H9 (cell line): Measurements from ENCODE around the gene PAK1. TPM values are rescaled to one million over a fixed set of nuclear protein-coding genes. Genes with fewer than 3 reads are reported as not detected.

Experiments used
- DNase-seq: peaks from one replicate; pipeline ENCODE4 v3.0.0-alpha.2; 2017
- H2AFZ ChIP-seq: one replicate; pipeline ENCODE4 v1.6.1; 2013; ENCODE audit warnings: mild to moderate bottlenecking, low read length, control low read depth, moderate library complexity
- H2AK5ac ChIP-seq: 2 replicates; pipeline ENCODE4 v1.6.1; 2013; ENCODE audit warnings: low read length, control low read depth, mixed read lengths; ENCODE audit not compliant: insufficient read length
- H2BK120ac ChIP-seq: one replicate; pipeline ENCODE4 v1.6.1; 2013; ENCODE audit warnings: low read depth, mild to moderate bottlenecking, low read length, control low read depth, inconsistent platforms; ENCODE audit not compliant: poor library complexity, severe bottlenecking
- H2BK12ac ChIP-seq: 2 replicates; pipeline ENCODE4 v1.6.1; 2013; ENCODE audit warnings: low read length, control low read depth, mixed read lengths, low read depth; ENCODE audit not compliant: insufficient read length
- H2BK15ac ChIP-seq: 2 replicates; pipeline ENCODE4 v1.6.1; 2013; ENCODE audit warnings: low read depth, low read length, control low read depth
- H2BK20ac ChIP-seq: one replicate; pipeline ENCODE4 v1.6.1; 2013; ENCODE audit warnings: low read depth, mild to moderate bottlenecking, low read length, control low read depth, inconsistent platforms; ENCODE audit not compliant: poor library complexity, severe bottlenecking
- H2BK5ac ChIP-seq: 2 replicates; pipeline ENCODE4 v1.6.1; 2013; ENCODE audit warnings: low read length, control low read depth, mixed read lengths; ENCODE audit not compliant: insufficient read length
- H3K14ac ChIP-seq: 2 replicates; pipeline ENCODE4 v1.6.1; 2013; ENCODE audit warnings: low read length, control low read depth; ENCODE audit not compliant: insufficient read depth
- H3K18ac ChIP-seq: 2 replicates; pipeline ENCODE4 v1.6.1; 2013; ENCODE audit warnings: low read depth, mild to moderate bottlenecking, mixed read lengths, low read length, control low read depth; ENCODE audit not compliant: insufficient read length
- H3K23ac ChIP-seq: 2 replicates; pipeline ENCODE4 v1.6.1; 2013; ENCODE audit warnings: low read length, control low read depth, mixed read lengths, low read depth; ENCODE audit not compliant: insufficient read length
- H3K23me2 ChIP-seq: 2 replicates; pipeline ENCODE4 v1.6.1; 2013; ENCODE audit warnings: low read depth, mild to moderate bottlenecking, mixed read lengths, low read length, control low read depth; ENCODE audit not compliant: insufficient read length, poor library complexity, severe bottlenecking
- H3K27ac ChIP-seq: 2 replicates; pipeline ENCODE4 v1.5.1; 2013; ENCODE audit warnings: low read length, control low read depth, mixed read lengths, low read depth; ENCODE audit not compliant: insufficient read length
- H3K27me3 ChIP-seq: 2 replicates; pipeline ENCODE4 v1.6.1; 2013; ENCODE audit warnings: low read length, control low read depth, inconsistent platforms; ENCODE audit not compliant: insufficient read depth
- H3K4ac ChIP-seq: 2 replicates; pipeline ENCODE4 v1.6.1; 2013; ENCODE audit warnings: low read depth, mild to moderate bottlenecking, control low read depth, inconsistent platforms, low read length, moderate library complexity
- H3K4me1 ChIP-seq: 2 replicates; pipeline ENCODE4 v1.6.1; 2013; ENCODE audit warnings: low read length, control low read depth, inconsistent platforms; ENCODE audit not compliant: insufficient read depth
- H3K4me2 ChIP-seq: 2 replicates; pipeline ENCODE4 v1.6.1; 2013; ENCODE audit warnings: low read length, control low read depth, mixed read lengths; ENCODE audit not compliant: insufficient read length, insufficient read depth
- H3K56ac ChIP-seq: 2 replicates; pipeline ENCODE4 v1.6.1; 2013; ENCODE audit warnings: low read depth, mild to moderate bottlenecking, mixed read lengths, low read length, control low read depth; ENCODE audit not compliant: insufficient read length
- H3K79me1 ChIP-seq: 2 replicates; pipeline ENCODE4 v1.6.1; 2013; ENCODE audit warnings: low read depth, mild to moderate bottlenecking, moderate library complexity, low read length, control low read depth, inconsistent platforms; ENCODE audit not compliant: insufficient read depth, poor library complexity, severe bottlenecking
- H3K79me2 ChIP-seq: 2 replicates; pipeline ENCODE4 v1.6.1; 2013; ENCODE audit warnings: low read length, control low read depth, inconsistent platforms; ENCODE audit not compliant: insufficient read depth
- H3K9ac ChIP-seq: 2 replicates; pipeline ENCODE4 v1.6.1; 2013; ENCODE audit warnings: low read length, control low read depth, mixed read lengths; ENCODE audit not compliant: insufficient read length; ENCODE audit errors: extremely low read depth
- H3K9me3 ChIP-seq: one replicate; pipeline ENCODE4 v1.6.1; 2013; ENCODE audit warnings: low read depth, low read length, inconsistent platforms; ENCODE audit not compliant: control insufficient read depth
- H3T11ph ChIP-seq: one replicate; pipeline ENCODE4 v1.6.1; 2013; ENCODE audit warnings: mild to moderate bottlenecking, low read length, control low read depth, inconsistent platforms
- H4K20me1 ChIP-seq: one replicate; pipeline ENCODE4 v1.6.1; 2013; ENCODE audit not compliant: control insufficient read depth, insufficient read length, insufficient read depth
- H4K5ac ChIP-seq: 2 replicates; pipeline ENCODE4 v1.6.1; 2013; ENCODE audit warnings: low read depth, mild to moderate bottlenecking, mixed read lengths, low read length, control low read depth; ENCODE audit not compliant: insufficient read length
- H4K8ac ChIP-seq: replicated peaks from 2 replicates; pipeline ENCODE4 v1.6.1; 2013; ENCODE audit warnings: low read length, control low read depth, mixed read lengths, low read depth; ENCODE audit not compliant: insufficient read length
- H4K91ac ChIP-seq: 2 replicates; pipeline ENCODE4 v1.6.1; 2013; ENCODE audit warnings: low read depth, mild to moderate bottlenecking, moderate library complexity, mixed read lengths, low read length, control low read depth; ENCODE audit not compliant: insufficient read length
- H3K27ac Mint-ChIP-seq, 3 experiments: 2 replicates in 2 of 3; 3 replicates in 1 of 3; pipeline ENCODE4 v1.8.0; 2020 to 2021; ENCODE audit warnings: mixed read lengths in 3 of 3, mild to moderate bottlenecking in 1 of 3, moderate library complexity in 1 of 3
- H3K27me3 Mint-ChIP-seq: 2 replicates; pipeline ENCODE4 v1.8.0; 2021; ENCODE audit warnings: low read depth, mild to moderate bottlenecking, moderate library complexity, mixed read lengths
- H3K36me3 Mint-ChIP-seq, 3 experiments: 2 replicates in 2 of 3; 3 replicates in 1 of 3; pipeline ENCODE4 v1.8.0; 2020 to 2021; ENCODE audit warnings: low read depth in 3 of 3, mixed read lengths in 3 of 3; ENCODE audit not compliant: insufficient read depth in 1 of 3
- H3K4me1 Mint-ChIP-seq, 2 experiments: 2 replicates each; pipeline ENCODE4 v1.8.0; 2020; ENCODE audit warnings: mixed read lengths in 2 of 2
- H3K4me3 Mint-ChIP-seq, 2 experiments: 2 replicates in 1 of 2; 3 replicates in 1 of 2; pipeline ENCODE4 v1.8.0; 2020 to 2021; ENCODE audit warnings: mild to moderate bottlenecking in 2 of 2, mixed read lengths in 2 of 2, moderate library complexity in 1 of 2
- H3K9me3 Mint-ChIP-seq, 2 experiments: 2 replicates in 1 of 2; 3 replicates in 1 of 2; pipeline ENCODE4 v1.8.0; 2020; ENCODE audit warnings: mild to moderate bottlenecking in 2 of 2, mixed read lengths in 2 of 2, moderate library complexity in 1 of 2
- WGBS: extraction: QIAGEN DNeasy Blood & Tissue Kit; methylation state at CpG from one replicate; pipeline ENCODE4 v1.1.7; 2013; ENCODE audit warnings: missing lambda C conversion rate, low lambda C conversion rate, mixed read lengths; ENCODE audit not compliant: insufficient read length; ENCODE audit errors: extremely low coverage; 5-methylcytosine and 5-hydroxymethylcytosine counted together
- total RNA-seq: library from RNA; stranded (reverse); gene quantifications from 2 replicates; pipeline ENCODE4 v1.2.1, GENCODE V29; 2021
- TF ChIP-seq, protein P1 (sequence below): fragments of 200-600 bp; sonication (generic); conservative IDR thresholded peaks from 3 replicates; pipeline ENCODE4 v1.8.0; 2021; ENCODE audit warnings: antibody characterized with exemption, mild to moderate bottlenecking

Gene PAK1
- total RNA-seq, 1 experiment from 2014 or later, result 122 TPM

GRCh38 chr11:77457340-77457739, 16.6 kb downstream of the PAK1 start:
- Histone ChIP-seq H2BK20ac (no peak overlapping the region), H3K23me2 (no peaks in the 10 kb centered on the region), H2AK5ac (no peak overlapping the region), H4K5ac (no peak overlapping the region), H2AFZ (no peak overlapping the region), H2BK5ac (no peak overlapping the region), H3K18ac (no peak overlapping the region), H3K9me3 (no peaks in the 10 kb centered on the region), H3K27ac (peak overlapping the region; percentile 57), H3T11ph (no peak overlapping the region), H3K9ac (no peak overlapping the region), H3K14ac (no peak overlapping the region), H4K20me1 (no peaks in the 10 kb centered on the region), H2BK15ac (no peak overlapping the region), H3K4me1 (peaks cover 15% of the 10 kb centered on the region), H3K27me3 (no peaks in the 10 kb centered on the region), H3K4me2 (peak overlapping the region; percentile 51), H3K23ac (no peak overlapping the region), H3K79me1 (peaks cover 1% of the 10 kb centered on the region), H3K56ac (no peak overlapping the region), H3K4ac (no peak overlapping the region), H4K8ac (no peak overlapping the region), H2BK120ac (no peak overlapping the region), H4K91ac (no peak overlapping the region), H2BK12ac (no peak overlapping the region), H3K79me2 (peaks cover 19% of the 10 kb centered on the region; the same call in 1 of the 2 replicates)
- H3K36me3 Mint-ChIP-seq, result peaks cover 2 to 5% (median 3%) of the 10 kb centered on the region in 3 experiments; a peak in 4 of 7 replicates
- DNase-seq, result peak; percentile 63
- peaks cover 65 to 78% of the 10 kb centered on the region in 2 experiments for H3K4me1 Mint-ChIP-seq
- no peaks in the 10 kb centered on the region for H3K9me3 Mint-ChIP-seq
- peak overlapping the region; percentile 91 to 93 (median 93) for H3K27ac Mint-ChIP-seq
- no peaks in the 10 kb centered on the region for H3K27me3 Mint-ChIP-seq
- H3K4me3 Mint-ChIP-seq, result peak overlapping the region; percentile 3 to 61; a peak in 4 of 5 replicates
- no CpG with 5 or more reads among the region's 5 CpGs for WGBS
- TF ChIP-seq, protein P1, sequence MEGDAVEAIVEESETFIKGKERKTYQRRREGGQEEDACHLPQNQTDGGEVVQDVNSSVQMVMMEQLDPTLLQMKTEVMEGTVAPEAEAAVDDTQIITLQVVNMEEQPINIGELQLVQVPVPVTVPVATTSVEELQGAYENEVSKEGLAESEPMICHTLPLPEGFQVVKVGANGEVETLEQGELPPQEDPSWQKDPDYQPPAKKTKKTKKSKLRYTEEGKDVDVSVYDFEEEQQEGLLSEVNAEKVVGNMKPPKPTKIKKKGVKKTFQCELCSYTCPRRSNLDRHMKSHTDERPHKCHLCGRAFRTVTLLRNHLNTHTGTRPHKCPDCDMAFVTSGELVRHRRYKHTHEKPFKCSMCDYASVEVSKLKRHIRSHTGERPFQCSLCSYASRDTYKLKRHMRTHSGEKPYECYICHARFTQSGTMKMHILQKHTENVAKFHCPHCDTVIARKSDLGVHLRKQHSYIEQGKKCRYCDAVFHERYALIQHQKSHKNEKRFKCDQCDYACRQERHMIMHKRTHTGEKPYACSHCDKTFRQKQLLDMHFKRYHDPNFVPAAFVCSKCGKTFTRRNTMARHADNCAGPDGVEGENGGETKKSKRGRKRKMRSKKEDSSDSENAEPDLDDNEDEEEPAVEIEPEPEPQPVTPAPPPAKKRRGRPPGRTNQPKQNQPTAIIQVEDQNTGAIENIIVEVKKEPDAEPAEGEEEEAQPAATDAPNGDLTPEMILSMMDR, result no peak
